ENCODE data around the gene CHTF18.
"Not testable (repeated sequence)": the region's sequence is repeated elsewhere in the genome, so short reads cannot be mapped to it uniquely, and the experiment has no call there.

CHTF18 gene

DNA sequence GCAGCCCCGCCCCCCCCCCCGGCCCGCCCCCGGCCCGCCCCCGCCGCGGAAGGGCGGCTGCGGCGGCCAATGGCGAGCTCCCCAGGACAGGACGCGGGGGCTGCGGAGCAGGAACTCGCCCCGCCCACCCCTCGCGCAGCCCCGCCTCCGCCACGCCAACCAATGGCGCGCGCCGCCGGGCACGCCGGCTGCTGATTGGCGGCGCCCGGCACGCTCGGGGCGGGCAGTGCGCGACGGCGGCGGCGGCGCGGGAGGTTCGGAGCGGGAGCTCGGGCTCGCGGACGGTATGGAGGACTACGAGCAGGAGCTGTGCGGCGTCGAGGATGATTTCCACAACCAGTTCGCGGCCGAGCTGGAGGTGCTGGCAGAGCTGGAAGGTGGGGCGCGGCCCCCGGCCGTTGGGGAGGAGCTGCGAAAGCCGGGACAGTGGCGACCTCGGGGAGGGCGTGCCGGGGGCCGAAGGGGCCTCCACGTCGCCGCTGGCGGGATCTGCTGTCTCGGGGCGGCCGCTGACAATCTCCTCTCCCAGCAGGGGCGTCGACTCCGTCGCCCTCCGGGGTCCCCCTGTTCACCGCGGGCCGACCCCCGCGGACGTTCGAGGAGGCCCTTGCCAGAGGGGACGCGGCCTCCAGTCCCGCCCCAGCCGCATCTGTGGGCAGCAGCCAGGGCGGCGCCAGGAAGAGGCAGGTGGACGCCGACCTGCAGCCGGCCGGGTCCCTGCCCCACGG, at the start of gene CHTF18:
Gene CHTF18, plus strand, starts transcription at position 222 of the 728 bp plus-strand sequence. Its CDS starts 65 bp downstream, at position 287.
- Mint-ChIP-seq H3K27ac (peak within 1 kb of the TSS; percentile 68), H3K4me3 (peak within 1 kb of the TSS; percentile 88), H3K36me3 (no peaks in the 10 kb centered on the region), H3K9me3 (ENCODE audit: low read depth) (no peaks in the 10 kb centered on the region), H3K27me3 (no peaks in the 10 kb centered on the region), H3K4me1 (ENCODE audit: low read depth) (peaks cover 4% of the 10 kb centered on the region)

DNA sequence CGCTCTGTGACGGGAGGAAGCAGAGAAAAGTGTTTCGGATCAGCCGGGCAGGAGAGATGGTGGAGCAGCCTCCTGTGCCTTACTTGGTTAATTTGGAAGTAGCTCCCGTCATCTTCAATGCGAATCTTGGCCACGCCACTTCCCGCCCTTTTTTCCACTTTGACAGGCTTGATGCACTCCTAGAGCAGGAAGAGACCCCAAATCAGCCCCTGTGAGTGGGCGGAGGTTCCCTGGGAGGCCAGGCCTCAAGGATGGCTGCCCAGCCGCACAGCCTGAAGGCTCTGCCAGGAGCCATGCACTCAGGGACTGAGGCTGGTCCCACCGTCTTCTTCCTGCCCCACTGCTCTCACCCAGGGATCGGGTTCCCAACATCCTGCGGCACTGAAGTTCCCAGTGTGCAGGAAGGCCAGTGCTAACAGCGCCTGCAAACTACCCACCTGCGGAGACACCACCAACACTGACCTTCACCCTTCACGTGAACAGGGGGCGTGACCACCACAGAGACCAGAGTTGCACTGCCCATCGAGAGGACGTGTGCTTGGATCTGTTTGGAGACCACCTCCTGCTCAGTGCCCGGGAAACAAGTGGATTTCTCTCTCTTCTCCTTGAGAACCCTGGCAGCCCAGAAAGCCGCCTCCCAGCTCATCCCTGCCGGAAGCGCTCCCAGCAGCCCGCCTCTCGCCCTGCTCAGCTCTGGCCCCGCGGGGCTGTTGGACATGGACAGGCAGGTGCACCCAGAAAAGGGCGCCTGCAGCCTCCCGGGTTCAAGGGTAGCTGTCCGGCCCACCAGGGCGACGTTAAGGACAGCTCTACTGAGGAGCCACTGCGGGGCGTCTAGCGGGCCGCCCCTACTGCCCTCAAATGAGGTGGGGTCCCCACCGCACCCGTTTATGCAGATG, 48.6 kb upstream of the CHTF18 start:
- Mint-ChIP-seq H3K36me3 (peaks cover 2% of the 10 kb centered on the region), H3K4me1 (ENCODE audit: low read depth) (peaks cover 6% of the 10 kb centered on the region), H3K27ac (no peak overlapping the region), H3K4me3 (peak overlapping the region; percentile 76), H3K9me3 (ENCODE audit: low read depth) (no peaks in the 10 kb centered on the region), H3K27me3 (no peaks in the 10 kb centered on the region)

DNA sequence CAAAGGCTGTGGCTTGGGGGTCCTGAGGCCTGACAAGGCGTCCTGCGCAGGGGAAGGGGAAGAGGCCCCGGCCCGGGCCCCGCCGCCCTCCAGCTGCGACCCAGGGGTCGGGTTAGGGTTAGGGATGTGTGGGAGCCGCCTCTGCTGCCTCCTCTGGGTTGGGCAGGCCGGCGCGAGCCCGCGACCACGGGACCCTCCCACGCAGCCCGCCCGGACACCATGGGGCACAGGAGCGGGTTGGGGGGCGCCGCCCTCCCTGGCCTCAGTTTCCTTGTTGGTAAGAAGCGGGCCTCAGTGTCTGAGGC, 48.0 kb upstream of the CHTF18 start:
- peaks cover 6% of the 10 kb centered on the region for H3K4me1 Mint-ChIP-seq (ENCODE audit: low read depth)

DNA sequence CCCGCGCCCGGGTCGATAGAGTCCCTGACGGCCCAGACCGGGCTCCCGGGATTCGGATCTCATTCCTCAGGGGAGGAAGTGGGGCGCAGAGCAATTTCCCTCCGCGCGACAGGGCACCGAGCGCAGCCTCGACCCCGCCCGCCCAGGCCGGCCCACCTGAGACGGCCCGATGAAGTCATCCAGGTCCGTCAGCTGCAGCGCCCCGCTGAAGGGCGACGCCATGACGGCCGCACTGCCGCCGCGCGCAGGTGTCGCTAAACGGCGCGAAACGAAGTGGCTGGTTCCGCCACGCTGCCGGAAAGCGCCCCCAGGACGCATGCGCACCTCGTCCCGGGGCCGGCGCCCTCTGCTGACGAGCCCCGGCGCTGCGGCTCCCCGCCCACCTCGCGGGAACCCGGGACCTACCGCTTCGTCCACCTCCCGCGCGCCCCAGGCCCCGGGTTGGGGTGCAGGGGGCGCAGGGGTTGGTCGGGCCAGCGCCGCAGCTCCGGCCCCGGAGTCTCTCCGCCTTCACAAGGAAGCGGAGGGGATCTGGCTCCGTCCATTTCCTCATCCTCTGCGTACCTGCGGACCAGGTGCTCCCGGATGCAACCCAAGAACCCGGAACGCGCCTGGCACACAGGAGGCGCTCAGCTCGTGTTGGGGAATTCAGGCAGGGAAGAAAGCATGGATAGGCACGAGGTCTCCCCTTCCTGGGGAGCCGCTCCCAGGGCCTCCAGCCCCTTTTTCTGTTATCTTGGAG, 47.5 kb upstream of the CHTF18 start, which contains the start of gene CIAO3:
Gene CIAO3, minus strand, starts transcription at position 234 of the 742 bp plus-strand sequence. Its CDS starts 12 bp downstream, at position 222.
- Mint-ChIP-seq H3K27ac (peak within 1 kb of the TSS; percentile 34), H3K4me3 (peak within 1 kb of the TSS; percentile 84)

More for the DNA sequence above, 48.0 kb upstream of the CHTF18 start:
- Mint-ChIP-seq H3K27ac (no peak overlapping the region), H3K36me3 (peaks cover 2% of the 10 kb centered on the region), H3K27me3 (no peaks in the 10 kb centered on the region), H3K9me3 (ENCODE audit: low read depth) (no peaks in the 10 kb centered on the region), H3K4me3 (peak overlapping the region; percentile 76)

DNA sequence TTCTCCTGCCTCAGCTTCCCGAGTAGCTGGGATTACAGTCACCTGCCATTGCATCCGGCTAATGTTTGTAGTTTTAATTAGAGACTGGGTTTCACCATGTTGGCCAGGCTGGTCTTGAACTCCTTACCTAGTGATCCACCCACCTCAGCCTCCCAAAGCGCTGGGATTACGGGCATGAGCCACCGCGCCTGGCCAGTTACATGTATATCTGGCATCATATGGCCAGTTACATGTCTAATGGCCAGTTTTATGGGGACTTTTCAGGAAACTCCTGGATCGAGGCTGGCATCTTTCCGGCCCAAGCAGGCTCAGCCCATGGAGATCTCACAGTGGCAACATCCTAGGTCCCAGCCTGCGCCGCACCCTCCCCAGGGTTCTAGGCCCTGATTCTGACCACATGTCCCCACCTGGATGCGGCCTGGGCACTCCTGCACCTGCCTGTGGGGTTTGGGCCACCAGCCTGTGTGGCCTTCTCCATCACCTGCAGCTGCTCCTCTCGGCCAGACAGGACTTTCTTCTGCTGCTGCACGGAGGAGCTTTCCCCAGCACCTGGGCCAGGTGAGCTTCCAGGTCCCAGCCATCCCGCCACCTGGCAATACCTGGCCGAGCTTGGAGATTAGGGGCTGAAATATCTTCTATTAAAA, 46.3 kb upstream of the CHTF18 start:
- Mint-ChIP-seq H3K4me3 (peak overlapping the region; percentile 84), H3K4me1 (ENCODE audit: low read depth) (peaks cover 6% of the 10 kb centered on the region), H3K36me3 (peaks cover 2% of the 10 kb centered on the region)

More for the DNA sequence above, 47.5 kb upstream of the CHTF18 start, which contains the start of gene CIAO3:
- Mint-ChIP-seq H3K9me3 (ENCODE audit: low read depth) (no peaks in the 10 kb centered on the region), H3K36me3 (peaks cover 2% of the 10 kb centered on the region), H3K4me1 (ENCODE audit: low read depth) (peaks cover 6% of the 10 kb centered on the region), H3K27me3 (no peaks in the 10 kb centered on the region)

DNA sequence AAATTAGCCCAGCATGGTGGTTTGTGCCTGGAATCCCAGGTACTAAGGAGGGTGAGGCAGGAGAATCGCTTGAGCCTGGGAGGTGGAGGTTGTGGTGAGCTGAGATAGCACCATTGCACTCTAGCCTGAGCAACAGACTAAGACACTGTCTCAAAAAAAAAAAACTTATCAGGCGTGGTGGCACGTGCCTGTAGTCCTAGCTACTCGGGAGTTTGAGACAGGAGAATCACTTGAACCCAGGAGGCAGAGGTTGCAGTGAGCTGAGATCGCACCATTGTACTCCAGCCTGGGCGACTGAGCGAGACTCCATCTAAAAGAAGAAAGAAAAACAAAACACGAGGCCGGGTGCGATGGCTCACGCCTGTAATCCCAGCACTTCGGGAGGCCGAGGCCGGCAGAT, 45.5 kb upstream of the CHTF18 start:
- not testable (repeated sequence) for H3K9me3 Mint-ChIP-seq (ENCODE audit: low read depth); H3K27ac Mint-ChIP-seq; H3K27me3 Mint-ChIP-seq; H3K4me3 Mint-ChIP-seq; H3K4me1 Mint-ChIP-seq (ENCODE audit: low read depth); H3K36me3 Mint-ChIP-seq

More for the DNA sequence above, 46.3 kb upstream of the CHTF18 start:
- H3K27me3 Mint-ChIP-seq = no peaks in the 10 kb centered on the region
- H3K9me3 Mint-ChIP-seq (ENCODE audit: low read depth) = no peaks in the 10 kb centered on the region
- no peak overlapping the region for H3K27ac Mint-ChIP-seq

DNA sequence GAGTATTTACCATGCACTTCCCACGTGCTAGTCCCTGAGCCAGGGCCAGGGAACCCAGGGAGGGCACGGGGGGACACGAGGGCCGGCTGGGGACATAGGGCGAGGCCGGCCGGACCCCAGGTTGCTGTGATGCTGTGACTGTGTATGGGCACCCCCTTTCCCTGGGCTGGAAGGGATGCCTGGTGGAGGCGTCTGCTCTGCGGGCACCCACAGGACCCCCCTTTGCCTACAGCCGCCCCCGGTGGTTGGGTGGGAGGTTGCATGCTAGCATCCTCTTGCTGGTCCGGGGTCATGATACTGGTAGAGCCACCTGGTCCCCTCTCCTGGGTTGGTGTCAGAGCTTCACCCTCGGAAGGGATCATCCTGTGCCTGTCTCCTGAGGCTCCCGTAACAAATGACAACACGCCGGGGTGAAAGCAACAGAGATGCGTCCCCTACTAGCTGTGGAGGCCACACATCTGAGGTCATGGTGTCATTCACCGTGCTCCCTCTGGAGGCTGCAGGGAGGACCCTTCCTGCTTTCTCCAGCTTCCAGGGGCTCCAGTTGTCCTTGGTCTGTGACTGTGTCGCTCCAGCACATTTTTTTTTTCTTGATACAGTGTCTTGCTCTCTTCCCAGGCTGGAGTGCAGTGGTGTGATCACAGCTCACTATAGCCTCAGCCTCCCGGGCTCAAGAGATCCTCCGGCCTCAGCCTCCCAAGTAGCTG, 44.5 kb upstream of the CHTF18 start:
- no peak overlapping the region for H3K4me3 Mint-ChIP-seq
- no peaks in the 10 kb centered on the region for H3K9me3 Mint-ChIP-seq (ENCODE audit: low read depth)
- H3K27ac Mint-ChIP-seq = no peak overlapping the region
- H3K36me3 Mint-ChIP-seq = no peaks in the 10 kb centered on the region
- no peaks in the 10 kb centered on the region for H3K27me3 Mint-ChIP-seq
- H3K4me1 Mint-ChIP-seq (ENCODE audit: low read depth) = peaks cover 6% of the 10 kb centered on the region

DNA sequence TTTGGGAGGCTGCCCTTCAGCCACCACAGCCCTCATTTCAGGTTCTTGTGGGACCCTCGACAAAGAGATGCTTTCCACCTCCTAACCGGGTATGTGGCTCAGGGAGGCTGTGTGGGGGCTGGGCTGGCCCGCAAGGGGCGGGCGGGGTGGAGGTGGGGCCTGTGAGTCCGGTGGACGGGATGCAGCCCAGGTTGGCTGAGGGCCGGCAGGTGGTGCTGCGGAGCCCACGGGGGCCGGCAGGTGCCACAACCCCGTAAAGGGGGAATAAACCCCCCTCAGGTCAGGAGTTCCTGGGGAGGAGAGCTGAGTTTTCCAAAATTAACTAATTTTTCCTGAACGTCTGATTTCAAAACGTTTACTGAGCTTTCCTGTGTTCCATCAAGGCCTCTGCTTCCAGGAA, 42.7 kb upstream of the CHTF18 start:
- H3K27ac Mint-ChIP-seq = no peak overlapping the region
- H3K27me3 Mint-ChIP-seq = no peaks in the 10 kb centered on the region
- no peak overlapping the region for H3K4me3 Mint-ChIP-seq
- H3K9me3 Mint-ChIP-seq (ENCODE audit: low read depth) = no peaks in the 10 kb centered on the region
- no peaks in the 10 kb centered on the region for H3K36me3 Mint-ChIP-seq
- H3K4me1 Mint-ChIP-seq (ENCODE audit: low read depth) = no peaks in the 10 kb centered on the region

DNA sequence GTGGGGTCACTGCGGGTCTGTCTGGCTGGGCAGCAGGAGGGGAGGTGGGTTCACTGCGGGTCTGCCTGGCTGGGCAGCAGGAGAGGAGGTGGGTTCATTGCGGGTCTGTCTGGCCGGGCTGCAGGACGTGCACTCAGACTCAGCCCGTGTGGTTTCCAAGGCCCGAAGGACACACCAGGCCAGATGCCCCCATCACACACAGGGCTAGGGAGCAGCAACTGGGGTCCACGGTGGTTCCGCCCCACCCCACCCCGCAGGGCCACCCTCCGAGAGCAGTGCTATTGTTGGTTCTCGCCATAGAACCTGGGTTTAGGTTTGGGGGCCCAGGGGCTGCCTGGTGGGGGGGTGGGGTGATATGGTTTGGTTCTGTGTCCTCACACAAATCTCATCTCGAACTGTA, 41.8 kb upstream of the CHTF18 start:
- H3K4me3 Mint-ChIP-seq = no peak overlapping the region
- no peak overlapping the region for H3K27ac Mint-ChIP-seq
- no peaks in the 10 kb centered on the region for H3K36me3 Mint-ChIP-seq
- no peaks in the 10 kb centered on the region for H3K9me3 Mint-ChIP-seq (ENCODE audit: low read depth)
- no peaks in the 10 kb centered on the region for H3K27me3 Mint-ChIP-seq
- no peaks in the 10 kb centered on the region for H3K4me1 Mint-ChIP-seq (ENCODE audit: low read depth)

DNA sequence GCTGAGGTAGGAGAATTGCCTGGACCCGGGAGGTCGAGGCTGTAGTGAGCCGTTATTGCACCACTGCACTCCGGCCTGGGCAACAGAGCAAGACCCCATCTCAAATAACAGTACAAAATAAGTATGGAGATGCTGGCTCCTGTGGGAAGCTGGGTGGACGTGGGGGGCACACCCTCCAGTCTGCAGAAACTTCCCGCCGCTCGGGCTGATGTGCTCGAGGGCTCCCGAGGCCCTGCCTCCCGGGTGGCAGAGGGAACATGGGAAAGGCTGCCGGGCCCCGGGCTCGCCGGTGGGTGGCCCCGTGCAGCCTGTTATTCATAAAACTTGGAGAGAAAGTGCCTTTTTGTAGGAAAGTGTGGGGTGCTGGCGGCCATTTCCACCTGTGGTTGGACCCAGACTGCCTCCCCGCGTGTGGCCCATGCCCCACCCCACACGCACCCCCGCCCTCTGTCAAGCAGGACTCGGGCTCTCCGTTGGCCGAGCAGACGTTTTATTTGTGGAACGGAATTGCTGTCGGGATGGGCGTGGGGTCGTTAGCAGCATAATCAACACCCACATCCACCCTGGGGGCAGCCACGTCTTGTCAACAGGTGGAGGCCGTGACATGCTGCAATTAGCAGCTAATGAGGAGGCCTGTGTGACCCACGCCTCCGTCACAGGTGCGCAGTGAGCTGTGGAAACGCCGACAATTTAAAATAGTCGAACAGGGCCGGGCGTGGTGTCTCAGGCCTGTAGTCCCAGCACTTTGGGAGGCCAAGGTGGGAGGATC, 40.3 kb upstream of the CHTF18 start:
- Mint-ChIP-seq H3K36me3 (no peaks in the 10 kb centered on the region), H3K27ac (no peak overlapping the region), H3K4me3 (no peak overlapping the region), H3K4me1 (ENCODE audit: low read depth) (no peaks in the 10 kb centered on the region), H3K9me3 (ENCODE audit: low read depth) (no peaks in the 10 kb centered on the region), H3K27me3 (no peaks in the 10 kb centered on the region)

DNA sequence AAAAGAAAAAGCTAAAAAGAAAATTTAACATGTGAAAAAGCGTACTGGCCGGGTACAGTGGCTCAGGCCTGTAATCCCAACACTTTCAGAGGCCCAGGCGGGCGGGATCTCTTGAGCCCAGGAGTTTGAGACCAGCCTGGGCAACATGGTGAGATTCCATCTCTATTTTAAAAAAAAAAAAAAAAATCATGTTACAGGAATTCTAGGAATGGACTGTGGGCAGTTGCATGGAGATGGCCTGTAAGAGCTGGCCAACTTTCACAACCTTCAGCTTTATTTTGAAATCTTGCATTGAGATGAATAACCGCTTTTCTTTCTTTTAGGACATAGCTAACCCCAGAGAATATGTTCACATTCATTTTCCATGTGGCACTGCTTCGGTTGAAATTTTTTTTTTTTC, 39.4 kb upstream of the CHTF18 start:
- Mint-ChIP-seq H3K9me3 (ENCODE audit: low read depth) (no peaks in the 10 kb centered on the region), H3K27ac (no peak overlapping the region), H3K27me3 (no peaks in the 10 kb centered on the region), H3K4me1 (ENCODE audit: low read depth) (no peaks in the 10 kb centered on the region), H3K36me3 (no peaks in the 10 kb centered on the region), H3K4me3 (no peak overlapping the region)

DNA sequence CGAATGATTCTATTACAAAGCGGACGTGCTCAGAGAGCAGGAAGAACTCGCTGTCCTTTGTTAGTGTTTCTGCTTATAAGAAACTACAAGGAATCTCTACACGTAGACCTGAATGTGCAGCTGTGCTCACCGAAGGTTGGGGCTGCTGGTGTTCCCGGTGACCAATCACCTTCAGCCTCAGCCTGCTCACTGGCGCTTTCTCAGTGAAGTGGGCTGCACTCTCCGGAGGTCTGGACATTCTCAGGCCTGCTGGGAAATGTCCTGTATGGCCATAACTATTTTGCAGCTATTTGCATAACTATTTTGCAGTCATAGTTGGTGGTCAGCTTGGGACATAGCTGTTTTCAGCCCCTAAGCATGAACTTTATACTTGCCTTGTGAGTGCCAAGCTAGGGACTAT, 37.9 kb upstream of the CHTF18 start:
- H3K9me3 Mint-ChIP-seq (ENCODE audit: low read depth) = no peaks in the 10 kb centered on the region
- H3K4me3 Mint-ChIP-seq = no peak overlapping the region
- H3K27me3 Mint-ChIP-seq = no peaks in the 10 kb centered on the region
- no peaks in the 10 kb centered on the region for H3K4me1 Mint-ChIP-seq (ENCODE audit: low read depth)
- no peaks in the 10 kb centered on the region for H3K36me3 Mint-ChIP-seq
- no peak overlapping the region for H3K27ac Mint-ChIP-seq

DNA sequence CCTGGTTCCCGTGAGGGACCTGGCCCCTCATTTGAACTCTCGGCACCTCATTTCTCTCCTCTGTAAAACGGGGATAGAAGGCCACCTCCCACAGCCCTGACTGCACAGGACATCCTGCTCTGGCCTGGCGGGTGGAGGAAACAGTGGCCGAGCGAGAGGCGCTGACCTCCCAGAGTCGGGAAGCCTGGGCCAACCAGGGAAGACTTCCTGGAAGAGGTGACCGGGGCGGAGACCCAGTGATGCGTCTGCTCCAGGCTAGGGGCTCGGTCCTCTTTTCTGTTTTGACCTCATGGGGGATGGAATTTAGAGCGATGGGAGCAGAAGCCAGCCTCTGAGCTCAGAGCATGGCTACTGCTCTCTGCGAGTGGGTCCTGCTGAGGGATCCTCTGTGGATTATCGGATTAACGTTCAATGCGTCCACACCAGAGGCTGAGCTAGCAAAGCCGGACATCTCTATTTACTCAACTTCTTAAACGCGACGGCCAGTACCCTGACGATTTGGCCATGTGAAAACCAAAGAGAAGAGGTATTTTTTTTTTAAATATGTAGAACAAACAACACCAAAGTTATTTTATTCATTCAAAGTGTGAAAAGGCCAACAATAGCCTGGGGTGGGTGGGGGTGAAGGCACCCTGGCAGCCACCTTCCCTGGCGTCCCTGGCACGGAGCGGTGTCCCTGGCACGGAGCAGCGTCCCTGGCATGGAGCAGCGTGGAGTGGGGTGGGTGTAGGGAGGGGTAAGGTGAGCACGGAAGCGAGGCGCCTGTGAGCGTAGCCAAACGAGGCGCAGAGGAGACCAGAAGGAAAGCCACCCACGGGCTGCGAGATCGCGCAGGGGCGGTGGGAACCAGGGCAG, 37.0 kb upstream of the CHTF18 start:
- Mint-ChIP-seq H3K9me3 (ENCODE audit: low read depth) (no peaks in the 10 kb centered on the region), H3K4me3 (no peak overlapping the region), H3K27me3 (no peaks in the 10 kb centered on the region), H3K4me1 (ENCODE audit: low read depth) (no peaks in the 10 kb centered on the region), H3K36me3 (no peaks in the 10 kb centered on the region), H3K27ac (no peak overlapping the region)
